Measurements from ENCODE around the gene C11orf65.
"Not testable (repeated sequence)": the region's sequence is repeated elsewhere in the genome, so short reads cannot be mapped to it uniquely, and the experiment has no call there.

C11orf65 gene

DNA sequence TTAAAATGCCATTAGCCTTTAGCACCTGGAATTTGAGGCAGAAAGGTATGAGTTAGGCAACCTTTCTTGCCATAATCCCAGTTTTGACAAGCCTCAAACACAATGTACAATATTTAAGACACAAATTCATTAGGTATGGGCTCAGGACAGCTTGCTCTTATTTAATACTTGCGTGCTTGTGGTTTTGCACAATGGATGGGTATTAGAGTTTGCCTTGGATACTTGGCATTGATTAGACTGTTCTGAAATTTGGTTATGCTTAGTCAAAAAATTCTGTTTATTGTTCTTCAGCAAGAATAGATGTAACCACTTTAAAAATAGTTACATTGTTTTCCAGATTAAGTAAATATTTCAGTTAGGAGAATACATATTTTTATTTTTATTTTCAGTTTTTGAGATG, 5.4 kb upstream of the C11orf65 start:
- no peak for DNase-seq (ENCODE audit: low spot score)

DNA sequence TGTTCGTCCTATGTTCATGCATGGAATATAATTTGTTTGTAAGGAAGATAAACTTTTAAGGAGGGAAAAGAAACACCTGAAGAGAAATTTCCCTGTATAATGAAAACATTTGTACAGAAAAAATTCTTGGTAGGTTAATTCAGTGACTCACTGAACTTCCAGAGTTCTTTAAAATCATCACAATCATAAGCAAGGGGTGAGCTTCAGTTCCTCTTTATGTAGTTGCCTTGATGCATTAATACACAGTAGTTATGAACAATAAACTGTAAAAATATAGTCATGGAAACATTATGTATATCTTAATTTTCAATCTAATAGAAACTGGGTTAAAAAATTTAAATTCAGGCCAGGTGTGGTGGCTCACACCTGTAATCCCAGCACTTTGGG, 1.1 kb upstream of the C11orf65 start:
- no peak for DNase-seq (ENCODE audit: low spot score)

GRCh38 chr11:108466405-108466804, 924 bp downstream of the C11orf65 start:
- DNase-seq (ENCODE audit: low spot score): no peak

DNA sequence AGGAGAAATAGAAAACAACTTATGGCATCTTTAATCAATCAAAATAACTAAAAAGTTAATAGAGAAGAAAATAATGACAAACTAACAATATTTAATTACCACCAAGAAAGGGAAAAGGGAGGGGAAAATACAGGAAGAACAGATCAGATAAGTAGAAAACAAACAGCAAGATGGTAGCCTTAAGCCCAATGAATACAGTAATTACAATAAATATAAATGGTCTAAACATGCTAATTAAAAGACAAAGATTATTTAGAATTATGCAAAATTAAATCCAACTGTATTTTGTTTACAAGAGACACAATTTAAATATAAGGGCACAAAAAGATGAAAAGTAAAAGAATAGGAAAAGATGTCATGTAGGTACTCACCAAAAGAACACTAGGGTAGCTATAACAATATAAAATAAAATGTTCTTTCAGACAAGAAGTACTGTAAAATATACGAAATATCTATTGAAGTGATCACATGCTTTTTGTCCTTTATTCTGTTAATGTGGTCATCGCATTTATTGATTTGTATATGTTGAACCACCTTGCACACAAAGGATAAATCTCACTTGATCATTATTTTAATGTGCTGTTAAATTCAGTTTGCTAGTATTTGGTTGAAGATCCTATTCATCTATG, 14.0 kb downstream of the C11orf65 start:
- DNase-seq (ENCODE audit: low spot score): no peak

DNA sequence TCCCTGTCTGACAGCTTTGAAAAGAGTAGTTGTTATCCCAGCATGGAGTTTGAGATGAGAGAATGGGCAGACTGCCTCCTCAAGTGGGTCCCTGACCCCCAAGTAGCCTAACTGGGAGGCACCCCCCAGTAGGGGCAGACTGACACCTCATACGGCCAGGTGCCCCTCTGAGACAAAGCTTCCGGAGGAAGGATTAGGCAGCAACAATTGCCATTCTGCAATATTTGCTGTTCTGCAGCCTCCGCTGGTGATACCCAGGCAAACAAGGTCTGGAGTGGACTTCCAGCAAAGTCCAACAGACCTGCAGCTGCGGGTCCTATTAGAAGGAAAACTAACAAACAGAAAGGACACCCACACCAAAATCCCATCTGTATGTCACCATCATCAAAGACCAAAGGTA, 25.9 kb downstream of the C11orf65 start:
- not testable (repeated sequence) for DNase-seq (ENCODE audit: low spot score)

DNA sequence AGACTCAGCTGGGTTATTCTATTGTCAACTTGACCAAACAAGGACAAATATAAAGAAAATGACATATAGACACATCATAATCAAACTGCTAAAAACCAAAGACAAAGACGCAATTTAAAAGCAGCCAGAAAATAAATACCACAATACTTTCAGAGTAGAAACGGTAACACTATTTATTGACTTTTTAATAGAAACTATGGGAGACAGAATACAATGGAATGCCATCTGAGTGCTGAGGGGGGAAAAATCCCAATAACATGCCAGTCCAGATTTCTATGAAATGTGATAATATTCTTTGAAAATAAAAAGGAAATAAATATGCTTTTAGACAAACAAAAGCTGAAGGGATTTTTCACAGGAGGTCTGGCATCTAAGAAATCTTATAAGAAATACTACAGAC, 30.7 kb downstream of the C11orf65 start:
- no peak for DNase-seq (ENCODE audit: low spot score)

DNA sequence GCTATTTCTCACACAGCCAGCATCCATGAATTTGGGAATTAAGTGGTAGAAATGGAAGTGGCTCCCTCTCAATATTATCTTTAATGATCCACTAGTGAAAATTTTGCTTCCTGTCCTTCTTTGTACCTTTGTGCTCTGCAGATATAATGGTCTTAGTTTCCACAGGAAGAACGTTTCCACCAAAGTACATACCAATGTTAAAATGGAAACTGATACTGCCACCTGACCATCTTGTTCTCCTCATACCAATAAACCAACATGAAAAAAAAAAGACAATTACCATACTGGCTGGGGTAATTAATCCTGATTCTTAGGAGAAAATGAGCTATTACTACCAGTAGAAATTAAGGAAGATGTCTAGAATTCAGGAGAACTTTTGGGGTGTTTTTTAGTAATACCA, 32.3 kb downstream of the C11orf65 start:
- DNase-seq (ENCODE audit: low spot score): no peak

GRCh38 chr11:108432783-108433182, 34.5 kb downstream of the C11orf65 start:
- DNase-seq (ENCODE audit: low spot score): peak; percentile 46

DNA sequence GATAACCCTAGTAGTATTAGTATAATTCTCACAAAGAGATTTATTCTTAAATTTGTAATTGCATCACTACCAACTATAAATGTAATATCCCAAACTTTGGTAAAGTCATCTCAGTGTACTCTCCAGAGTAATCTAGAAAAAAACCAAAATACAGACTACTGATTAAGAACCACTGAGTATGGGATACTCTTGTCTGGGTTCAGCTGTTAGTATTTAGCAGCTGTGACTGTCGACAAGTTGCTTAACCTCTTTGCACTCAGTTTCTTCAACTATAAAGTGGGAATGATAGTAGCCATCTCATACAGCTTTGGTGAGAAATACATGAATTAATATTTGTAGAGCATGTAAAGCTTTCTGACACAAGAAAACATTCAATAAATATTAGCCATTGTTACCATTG, 35.3 kb downstream of the C11orf65 start:
- DNase-seq (ENCODE audit: low spot score): no peak

- DNase-seq (ENCODE audit: low spot score): no peak
These were observed 36.0 kb downstream of the C11orf65 start for GRCh38 chr11:108431370-108431769.

DNA sequence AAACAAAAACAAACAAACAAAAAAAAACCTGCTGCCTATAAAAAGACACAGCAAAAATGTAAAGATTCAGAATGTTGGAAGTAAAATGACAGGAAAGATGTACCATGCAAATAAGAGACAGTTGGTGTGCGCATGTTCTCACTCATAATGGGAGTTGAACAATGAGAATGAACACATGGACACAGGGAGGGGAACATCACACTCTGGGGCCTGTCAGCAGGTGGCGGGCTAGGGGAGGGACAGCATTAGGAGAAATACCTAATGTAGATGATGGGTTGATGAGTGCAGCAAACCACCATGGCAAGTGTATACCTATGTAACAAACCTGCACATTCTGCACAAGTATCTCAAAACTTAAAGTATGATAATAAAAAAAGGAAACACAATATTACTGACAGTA, 49.8 kb downstream of the C11orf65 start:
- DNase-seq (ENCODE audit: low spot score): not testable (repeated sequence)

DNA sequence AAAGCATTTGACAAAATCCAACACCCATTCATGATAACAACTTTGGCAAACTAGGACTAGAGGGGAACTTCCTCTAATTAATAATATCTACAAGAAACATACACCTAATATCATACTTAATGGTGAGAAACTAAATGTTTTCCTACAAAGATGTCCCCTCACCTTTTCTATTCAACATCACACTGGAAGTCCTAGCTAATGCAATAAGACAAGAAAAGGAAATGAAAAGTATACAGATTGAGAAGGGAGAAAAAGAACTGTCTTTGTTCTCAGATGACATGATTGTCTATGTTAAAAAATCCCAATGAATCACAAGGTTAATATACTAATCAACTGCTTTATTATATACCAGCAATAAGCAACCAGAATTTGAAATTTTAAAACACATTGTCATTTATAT, 52.4 kb downstream of the C11orf65 start:
- no peak for DNase-seq (ENCODE audit: low spot score)

DNA sequence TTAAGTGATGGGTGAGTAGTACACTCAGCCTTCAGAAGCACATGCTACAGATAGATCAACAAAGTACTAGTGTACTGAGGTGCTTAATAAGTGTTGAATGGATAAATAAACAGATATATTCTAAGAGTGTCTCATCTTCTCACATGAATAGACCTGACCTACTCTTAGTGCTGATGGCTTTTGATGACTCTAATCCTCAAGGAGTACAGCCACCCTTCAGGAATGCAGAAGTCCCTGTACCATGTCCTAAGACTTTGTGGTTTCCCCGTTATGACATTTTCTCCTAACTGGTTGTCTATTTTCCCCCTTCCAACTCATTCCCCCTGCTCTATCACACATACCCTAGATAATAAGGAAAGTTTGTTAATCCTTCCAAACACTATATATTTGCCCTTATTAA, 61.6 kb downstream of the C11orf65 start:
- DNase-seq (ENCODE audit: low spot score): peak; percentile 22

DNA sequence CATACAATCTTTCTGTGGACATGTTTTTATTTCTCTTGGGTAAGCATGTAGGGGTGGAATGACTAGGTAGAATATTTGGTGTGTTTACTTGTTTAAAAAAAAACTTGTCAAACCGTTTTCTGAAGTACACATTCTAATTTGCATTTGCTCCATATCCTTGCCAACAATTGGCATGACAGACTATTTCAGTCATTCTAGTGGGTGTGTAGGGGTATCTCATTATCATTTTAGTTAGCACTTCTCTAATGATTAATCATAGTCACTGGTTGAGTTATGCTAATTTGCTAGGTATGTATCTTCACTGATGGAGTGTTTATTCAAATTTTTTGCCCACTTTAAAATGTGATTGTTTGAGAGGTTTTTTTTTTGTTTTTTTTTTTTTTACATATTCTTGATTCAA, 64.3 kb downstream of the C11orf65 start:
- DNase-seq (ENCODE audit: low spot score): no peak

- DNase-seq (ENCODE audit: low spot score): no peak
These were observed 65.1 kb downstream of the C11orf65 start for GRCh38 chr11:108402241-108402640.

DNA sequence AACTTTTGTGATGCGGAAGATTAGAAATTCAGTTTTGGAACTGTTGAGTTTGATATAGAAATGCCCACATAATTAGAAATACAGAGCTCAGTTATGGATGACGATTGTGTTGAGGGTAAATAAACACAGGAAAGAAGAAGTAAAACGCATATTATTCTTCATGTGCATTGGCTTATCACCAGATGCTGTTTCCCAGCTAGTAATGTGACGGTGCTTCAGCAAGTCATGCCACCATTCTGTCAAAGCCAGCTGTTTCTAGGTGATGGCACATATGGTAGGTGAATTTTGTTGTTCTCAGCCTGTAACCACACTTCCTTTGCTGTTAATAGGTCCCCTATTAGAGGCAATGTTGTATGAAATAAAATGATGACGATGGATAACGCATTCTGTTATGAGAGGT, 68.9 kb downstream of the C11orf65 start:
- DNase-seq (ENCODE audit: low spot score): no peak

GRCh38 chr11:108396672-108397071, 70.7 kb downstream of the C11orf65 start:
- DNase-seq (ENCODE audit: low spot score): not testable (repeated sequence)

GRCh38 chr11:108394744-108395284, 72.5 kb downstream of the C11orf65 start:
- no peak for DNase-seq (ENCODE audit: low spot score)

GRCh38 chr11:108393046-108393445, 74.3 kb downstream of the C11orf65 start:
- DNase-seq (ENCODE audit: low spot score): no peak

- no peak for DNase-seq (ENCODE audit: low spot score)
These were observed 75.0 kb downstream of the C11orf65 start for GRCh38 chr11:108392353-108392752.

- DNase-seq (ENCODE audit: low spot score): no peak
These were observed 78.8 kb downstream of the C11orf65 start for GRCh38 chr11:108388576-108388975.

- DNase-seq (ENCODE audit: low spot score): not testable (repeated sequence)
These were observed 93.8 kb downstream of the C11orf65 start for GRCh38 chr11:108373505-108373904.

DNA sequence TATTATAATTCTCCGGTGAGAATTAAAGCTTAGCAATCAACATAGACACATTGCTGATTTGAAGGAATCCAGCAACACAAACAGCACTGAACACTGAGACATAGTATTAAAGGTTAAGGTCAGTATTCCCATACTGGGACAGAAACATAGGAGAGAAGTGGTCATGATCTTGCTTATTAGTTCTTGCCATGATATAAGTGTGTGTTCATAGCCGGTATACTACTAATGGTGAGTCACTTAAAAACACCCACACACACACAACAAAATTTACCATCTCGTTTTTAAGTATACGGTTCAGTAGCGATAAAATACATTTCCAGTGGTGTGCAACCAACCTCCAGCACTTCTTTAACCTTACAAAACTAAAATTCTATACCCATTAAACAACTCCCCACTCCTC, 96.3 kb downstream of the C11orf65 start:
- no peak for DNase-seq (ENCODE audit: low spot score)

DNA sequence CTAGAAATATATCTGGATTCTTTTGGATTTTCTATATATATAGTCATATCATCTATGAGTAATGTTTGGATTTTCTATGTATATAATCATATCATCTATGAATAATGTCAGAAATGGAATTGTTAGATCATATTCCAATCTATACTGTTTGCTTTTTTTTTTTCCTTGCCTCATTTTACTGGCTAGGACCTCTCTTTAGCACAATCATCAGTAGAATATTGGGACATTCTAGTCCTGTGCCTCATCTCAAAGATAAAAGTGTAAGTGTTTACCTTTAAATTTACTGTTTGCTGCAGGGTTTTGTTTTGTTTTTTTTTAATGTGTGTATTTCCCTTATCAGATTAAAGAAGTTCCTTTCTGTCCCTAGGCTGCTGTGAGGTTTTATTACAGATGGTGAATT, 97.0 kb downstream of the C11orf65 start:
- DNase-seq (ENCODE audit: low spot score): no peak

All from hepatic stellate cell (primary cell).